ENCODE data around the gene SYT2. TPM values are rescaled to one million over a fixed set of nuclear protein-coding genes. Genes with fewer than 3 reads are reported as not detected.

The SYT2 gene
- total RNA-seq, 1 experiment from 2014 or later = not detected

- Mint-ChIP-seq H3K4me3 (ENCODE audit: low read depth, unreplicated experiment) (no peak overlapping the region), H3K27ac (ENCODE audit: unreplicated experiment) (no peak overlapping the region), H3K9me3 (ENCODE audit: low read depth, unreplicated experiment) (no peaks in the 10 kb centered on the region), H3K36me3 (ENCODE audit: insufficient read depth, unreplicated experiment) (no peaks in the 10 kb centered on the region), H3K27me3 (ENCODE audit: unreplicated experiment) (peaks cover 100% of the 10 kb centered on the region), H3K4me1 (ENCODE audit: low read depth, unreplicated experiment) (no peaks in the 10 kb centered on the region)
- CTCF ChIA-PET = interaction anchor here (0.7 to 0.9 kb wide), 2 partner anchors 54 to 176 kb away, joined by 3 read pairs; no protein-coding TSS in a partner anchor
- no peak for TF ChIP-seq CTCF (IDR thresholded peaks at IDR 0.05; ENCODE audit: unreplicated experiment)
- intact Hi-C loops (cut with micrococcal nuclease; ENCODE audit: unreplicated experiment) = no loop called here
- BruUV-seq (replicated peaks) = no TSS peak
- no peak for DNase-seq
Observed at GRCh38 chr1:202679406-202680177, 30.7 kb downstream of the SYT2 start.

GRCh38 chr1:202677433-202677832, 32.8 kb downstream of the SYT2 start:
- Mint-ChIP-seq H3K27ac (ENCODE audit: unreplicated experiment) (no peak overlapping the region), H3K9me3 (ENCODE audit: low read depth, unreplicated experiment) (no peaks in the 10 kb centered on the region), H3K27me3 (ENCODE audit: unreplicated experiment) (peaks cover 100% of the 10 kb centered on the region), H3K4me1 (ENCODE audit: low read depth, unreplicated experiment) (no peaks in the 10 kb centered on the region), H3K4me3 (ENCODE audit: low read depth, unreplicated experiment) (no peak overlapping the region), H3K36me3 (ENCODE audit: insufficient read depth, unreplicated experiment) (no peaks in the 10 kb centered on the region)
- BruUV-seq (replicated peaks) = no TSS peak
- no peak for DNase-seq
- TF ChIP-seq CTCF (IDR thresholded peaks at IDR 0.05; ENCODE audit: unreplicated experiment) = no peak
- intact Hi-C loops (cut with micrococcal nuclease; ENCODE audit: unreplicated experiment) = no loop called here
- CTCF ChIA-PET = interaction anchor here (0.7 to 0.9 kb wide), 2 partner anchors 12 to 42 kb away, joined by 3 to 8 read pairs; no protein-coding TSS in a partner anchor

- no peak for DNase-seq
- Mint-ChIP-seq H3K9me3 (ENCODE audit: low read depth, unreplicated experiment) (no peaks in the 10 kb centered on the region), H3K36me3 (ENCODE audit: insufficient read depth, unreplicated experiment) (no peaks in the 10 kb centered on the region), H3K4me1 (ENCODE audit: low read depth, unreplicated experiment) (peaks cover 8% of the 10 kb centered on the region), H3K27ac (ENCODE audit: unreplicated experiment) (no peak overlapping the region), H3K4me3 (ENCODE audit: low read depth, unreplicated experiment) (no peak overlapping the region), H3K27me3 (ENCODE audit: unreplicated experiment) (peaks cover 67% of the 10 kb centered on the region)
- TF ChIP-seq CTCF (IDR thresholded peaks at IDR 0.05; ENCODE audit: unreplicated experiment) = no peak
- intact Hi-C loops (cut with micrococcal nuclease; ENCODE audit: unreplicated experiment) = no loop called here
- CTCF ChIA-PET = no interaction called here
- no TSS peak for BruUV-seq (replicated peaks)
Observed at GRCh38 chr1:202673531-202673930, 36.7 kb downstream of the SYT2 start.

GRCh38 chr1:202671399-202671798, 38.9 kb downstream of the SYT2 start:
- peaks cover 8% of the 10 kb centered on the region for H3K4me1 Mint-ChIP-seq (ENCODE audit: low read depth, unreplicated experiment)
- DNase-seq = peak; percentile 82
- H3K36me3 Mint-ChIP-seq (ENCODE audit: insufficient read depth, unreplicated experiment) = no peaks in the 10 kb centered on the region
- no TSS peak for BruUV-seq (replicated peaks)
- intact Hi-C loops (cut with micrococcal nuclease; ENCODE audit: unreplicated experiment) = no loop called here
- no peak overlapping the region for H3K4me3 Mint-ChIP-seq (ENCODE audit: low read depth, unreplicated experiment)
- no peak for TF ChIP-seq CTCF (IDR thresholded peaks at IDR 0.05; ENCODE audit: unreplicated experiment)
- H3K9me3 Mint-ChIP-seq (ENCODE audit: low read depth, unreplicated experiment) = no peaks in the 10 kb centered on the region
- CTCF ChIA-PET = interaction anchor here (0.6 to 1.8 kb wide), 4 partner anchors 11 to 40 kb away, joined by 3 to 12 read pairs (median 4); no protein-coding TSS in a partner anchor
- H3K27ac Mint-ChIP-seq (ENCODE audit: unreplicated experiment) = no peak overlapping the region
- H3K27me3 Mint-ChIP-seq (ENCODE audit: unreplicated experiment) = peaks cover 56% of the 10 kb centered on the region

All from Calu3 (cell line).